Endothelial cell of umbilical vein (primary cell): ENCODE data around the gene MBOAT1.

Experiments
- CTCF ChIP-seq, 2 donors: IDR thresholded peaks; 1 replicate in 1 of 2; 2 replicates in 1 of 2; pipeline ENCODE4 v1.5.1; 2011; ENCODE audit warnings: low read length in 2 of 2, mild to moderate bottlenecking in 2 of 2, moderate library complexity in 2 of 2, control low read depth in 1 of 2, inconsistent platforms in 1 of 2, low read depth in 1 of 2; ENCODE audit not compliant: insufficient read depth in 1 of 2; ENCODE audit errors: extremely low read depth in 1 of 2
- POLR2AphosphoS5 ChIP-seq: IDR thresholded peaks from 2 replicates; pipeline ENCODE4 v1.6.1; 2012; ENCODE audit warnings: low read depth, mild to moderate bottlenecking, control low read depth, low read length, moderate library complexity; ENCODE audit not compliant: insufficient read depth

GRCh38 chr6:20056350-20056992 lies 155.8 kb downstream of the MBOAT1 start:
- peak; percentile 19 to 26 for TF ChIP-seq CTCF (IDR thresholded peaks at IDR 0.05; ENCODE audit: extremely low read depth in 1 of 2, insufficient read depth in 1 of 2, low read depth in 1 of 2, low read length in 2 of 2)
- no peak for TF ChIP-seq POLR2AphosphoS5
